Osteocyte (in vitro differentiated cells): ENCODE results near the gene SCFD2. TPM values are rescaled to one million over a fixed set of nuclear protein-coding genes. Genes with fewer than 3 reads are reported as not detected.

Source experiments
- DNase-seq: peaks from one replicate; pipeline ENCODE4 v3.0.0; 2021; ENCODE audit warnings: mixed read lengths; ENCODE audit not compliant: unreplicated experiment; ENCODE audit errors: extremely low spot score
- H3K27ac Mint-ChIP-seq: one replicate; pipeline ENCODE4 v1.8.0; 2021; ENCODE audit warnings: mild to moderate bottlenecking, mixed read lengths; ENCODE audit not compliant: unreplicated experiment
- H3K27me3 Mint-ChIP-seq: one replicate; pipeline ENCODE4 v1.8.0; 2021; ENCODE audit warnings: mixed read lengths; ENCODE audit not compliant: unreplicated experiment
- H3K36me3 Mint-ChIP-seq: one replicate; pipeline ENCODE4 v1.8.0; 2021; ENCODE audit warnings: mixed read lengths; ENCODE audit not compliant: unreplicated experiment
- H3K4me1 Mint-ChIP-seq: one replicate; pipeline ENCODE4 v1.8.0; 2021; ENCODE audit warnings: mixed read lengths; ENCODE audit not compliant: unreplicated experiment
- H3K4me3 Mint-ChIP-seq: one replicate; pipeline ENCODE4 v1.8.0; 2021; ENCODE audit warnings: mild to moderate bottlenecking, moderate library complexity, mixed read lengths; ENCODE audit not compliant: unreplicated experiment
- H3K9me3 Mint-ChIP-seq: one replicate; pipeline ENCODE4 v1.8.0; 2021; ENCODE audit warnings: mixed read lengths; ENCODE audit not compliant: unreplicated experiment
- CTCF ChIP-seq: fragments of 200-600 bp; sonication (generic); IDR thresholded peaks from 2 replicates; pipeline ENCODE4 v1.5.0; 2021; ENCODE audit warnings: antibody characterized with exemption, mild to moderate bottlenecking, moderate library complexity
- total RNA-seq: library from RNA; stranded (reverse); gene quantifications from 2 replicates; pipeline ENCODE4 v1.2.1, GENCODE V29; 2021

Gene SCFD2
- total RNA-seq, 1 donor from 2014 or later, result 14.0 TPM

GRCh38 chr4:52966172-52966571 is 399.7 kb downstream of the SCFD2 start:
- no peak overlapping the region for H3K4me3 Mint-ChIP-seq
- H3K4me1 Mint-ChIP-seq, result no peaks in the 10 kb centered on the region
- no peaks in the 10 kb centered on the region for H3K9me3 Mint-ChIP-seq
- TF ChIP-seq CTCF, result no peak
- no peaks in the 10 kb centered on the region for H3K36me3 Mint-ChIP-seq
- DNase-seq, result no peak
- no peak overlapping the region for H3K27ac Mint-ChIP-seq
- no peaks in the 10 kb centered on the region for H3K27me3 Mint-ChIP-seq

GRCh38 chr4:52964561-52965101 is 401.2 kb downstream of the SCFD2 start:
- no peak for DNase-seq
- no peak for TF ChIP-seq CTCF
- Mint-ChIP-seq H3K36me3 (no peaks in the 10 kb centered on the region), H3K27me3 (no peaks in the 10 kb centered on the region), H3K4me3 (no peak overlapping the region), H3K4me1 (peaks cover under 1% of the 10 kb centered on the region), H3K27ac (no peak overlapping the region), H3K9me3 (no peaks in the 10 kb centered on the region)

- TF ChIP-seq CTCF, result no peak
- Mint-ChIP-seq H3K27me3 (no peaks in the 10 kb centered on the region), H3K9me3 (no peaks in the 10 kb centered on the region), H3K4me3 (no peak overlapping the region), H3K36me3 (no peaks in the 10 kb centered on the region), H3K4me1 (peaks cover 4% of the 10 kb centered on the region), H3K27ac (no peak overlapping the region)
- no peak for DNase-seq
Observed at GRCh38 chr4:52964011-52964410, 401.9 kb downstream of the SCFD2 start.

GRCh38 chr4:52962721-52963120 is 403.1 kb downstream of the SCFD2 start:
- Mint-ChIP-seq H3K27ac (no peak overlapping the region), H3K27me3 (no peaks in the 10 kb centered on the region), H3K4me3 (no peak overlapping the region), H3K4me1 (peaks cover 4% of the 10 kb centered on the region), H3K9me3 (no peaks in the 10 kb centered on the region), H3K36me3 (no peaks in the 10 kb centered on the region)
- no peak for DNase-seq
- TF ChIP-seq CTCF, result no peak

- Mint-ChIP-seq H3K4me1 (peaks cover 9% of the 10 kb centered on the region), H3K27me3 (no peaks in the 10 kb centered on the region), H3K36me3 (no peaks in the 10 kb centered on the region), H3K9me3 (no peaks in the 10 kb centered on the region), H3K4me3 (no peak overlapping the region), H3K27ac (no peak overlapping the region)
- no peak for DNase-seq
- no peak for TF ChIP-seq CTCF
Observed at GRCh38 chr4:52961666-52962412, 404.0 kb downstream of the SCFD2 start.
